ENCODE results near the gene PHGDH. TPM values are rescaled to one million over a fixed set of nuclear protein-coding genes. Genes with fewer than 3 reads are reported as not detected.

The PHGDH gene
- 10 to 100 TPM in 2 of 3 donors, 1 to 10 TPM in 1; 3.3 to 32.9 (median 13.2) TPM for total RNA-seq
- long read RNA-seq, donor 1, transcript PHGDH-208 (12 exons, 2,096 nt) = major isoform, 44 of 47 reads
- long read RNA-seq, donor 1, partial matches to known transcripts = 0 of 47 reads
- long read RNA-seq, donor 1, other reads (novel, unspliced or antisense) = 1 of 47 reads
- long read RNA-seq, donor 2, transcript PHGDH-208 (12 exons, 2,096 nt) = major isoform, 28 of 30 reads
- long read RNA-seq, donor 2, partial matches to known transcripts = 0 of 30 reads
- long read RNA-seq, donor 2, other reads (novel, unspliced or antisense) = 1 of 30 reads

DNA sequence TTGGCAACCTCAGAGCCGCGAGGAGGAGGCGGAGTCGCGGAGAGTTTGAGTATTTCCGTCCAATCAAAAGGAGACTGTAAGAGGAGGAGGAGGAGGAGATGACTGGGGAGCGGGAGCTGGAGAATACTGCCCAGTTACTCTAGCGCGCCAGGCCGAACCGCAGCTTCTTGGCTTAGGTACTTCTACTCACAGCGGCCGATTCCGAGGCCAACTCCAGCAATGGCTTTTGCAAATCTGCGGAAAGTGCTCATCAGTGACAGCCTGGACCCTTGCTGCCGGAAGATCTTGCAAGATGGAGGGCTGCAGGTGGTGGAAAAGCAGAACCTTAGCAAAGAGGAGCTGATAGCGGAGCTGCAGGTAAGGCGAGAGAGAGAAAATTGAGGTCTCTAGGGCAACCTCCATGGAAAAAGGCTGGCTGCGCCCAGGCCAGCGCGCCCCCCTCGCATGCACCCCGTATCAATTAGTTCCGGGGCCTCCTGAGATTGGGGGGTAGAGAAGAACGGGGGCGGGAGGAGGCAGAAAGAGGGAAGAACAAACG lies at the start of gene PHGDH:
Gene PHGDH (plus strand): TSS at position 131 of the 538 bp plus-strand sequence. CDS start 89 bp downstream, at position 220.
- TF ChIP-seq, protein P1, sequence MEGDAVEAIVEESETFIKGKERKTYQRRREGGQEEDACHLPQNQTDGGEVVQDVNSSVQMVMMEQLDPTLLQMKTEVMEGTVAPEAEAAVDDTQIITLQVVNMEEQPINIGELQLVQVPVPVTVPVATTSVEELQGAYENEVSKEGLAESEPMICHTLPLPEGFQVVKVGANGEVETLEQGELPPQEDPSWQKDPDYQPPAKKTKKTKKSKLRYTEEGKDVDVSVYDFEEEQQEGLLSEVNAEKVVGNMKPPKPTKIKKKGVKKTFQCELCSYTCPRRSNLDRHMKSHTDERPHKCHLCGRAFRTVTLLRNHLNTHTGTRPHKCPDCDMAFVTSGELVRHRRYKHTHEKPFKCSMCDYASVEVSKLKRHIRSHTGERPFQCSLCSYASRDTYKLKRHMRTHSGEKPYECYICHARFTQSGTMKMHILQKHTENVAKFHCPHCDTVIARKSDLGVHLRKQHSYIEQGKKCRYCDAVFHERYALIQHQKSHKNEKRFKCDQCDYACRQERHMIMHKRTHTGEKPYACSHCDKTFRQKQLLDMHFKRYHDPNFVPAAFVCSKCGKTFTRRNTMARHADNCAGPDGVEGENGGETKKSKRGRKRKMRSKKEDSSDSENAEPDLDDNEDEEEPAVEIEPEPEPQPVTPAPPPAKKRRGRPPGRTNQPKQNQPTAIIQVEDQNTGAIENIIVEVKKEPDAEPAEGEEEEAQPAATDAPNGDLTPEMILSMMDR (IDR thresholded peaks at IDR 0.05) = no peak
- H3K9me3 ChIP-seq = no peaks in the 10 kb centered on the region
- H3K4me3 ChIP-seq = peak within 1 kb of the TSS; percentile 6
- DNase-seq (peak; percentile 41 to 67 (median 45)), ATAC-seq (peak; percentile 91)
- H3K4me1 ChIP-seq (ENCODE audit: low read depth) = peaks cover 12% of the 10 kb centered on the region
- no peaks in the 10 kb centered on the region for H3K36me3 ChIP-seq (ENCODE audit: low read depth)
- intact Hi-C loops (cut with DNase I, micrococcal nuclease) = no loop called here

DNA sequence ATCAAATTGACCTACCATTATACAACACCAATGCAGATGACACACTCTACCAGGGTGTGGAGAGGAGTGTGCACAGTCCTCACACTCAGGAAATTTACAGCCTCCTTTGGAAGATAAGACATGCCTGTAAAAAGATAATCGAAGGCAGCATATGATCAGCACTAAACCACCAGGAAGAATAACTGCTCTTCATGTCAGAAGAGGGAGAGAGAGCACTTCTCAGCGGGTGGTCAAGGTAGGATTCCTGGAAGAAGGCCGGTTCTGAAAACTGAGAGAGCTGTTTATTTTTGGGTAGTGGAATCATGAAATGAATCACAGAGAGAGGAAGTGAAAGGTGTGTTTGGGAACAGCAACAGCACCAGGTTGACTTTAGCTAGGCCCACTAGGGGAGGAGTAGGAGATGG lies 49.7 kb upstream of the PHGDH start:
- ATAC-seq = peak; percentile 87

DNA sequence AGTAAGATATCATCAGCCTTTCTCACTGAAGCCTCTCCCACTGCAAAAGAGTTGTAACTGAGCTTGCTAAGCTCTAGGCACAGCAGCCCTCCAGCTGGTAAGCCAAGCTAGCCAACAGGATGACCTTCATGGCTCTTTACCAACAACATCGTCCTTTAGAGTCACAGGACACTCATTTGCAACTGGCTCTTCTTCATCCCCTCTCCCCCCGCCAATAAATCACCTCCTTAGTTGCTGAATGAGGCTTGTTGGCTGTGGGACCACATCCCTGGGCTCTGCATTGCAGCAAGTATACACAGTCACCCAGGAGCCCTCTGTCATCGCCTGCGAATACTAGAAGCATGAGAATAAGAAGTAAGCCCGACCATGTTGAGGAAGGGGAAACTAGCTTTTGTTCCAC lies 47.7 kb upstream of the PHGDH start:
- Histone ChIP-seq H3K9me3 (no peaks in the 10 kb centered on the region), H3K4me1 (ENCODE audit: low read depth) (peaks cover 40% of the 10 kb centered on the region), H3K36me3 (ENCODE audit: low read depth) (no peaks in the 10 kb centered on the region), H3K4me3 (no peak overlapping the region)
- ATAC-seq (no peak), DNase-seq (no peak)
- TF ChIP-seq, protein P1 (IDR thresholded peaks at IDR 0.05) = no peak
- intact Hi-C loops (cut with DNase I, micrococcal nuclease) = loop anchor here (5.0 kb wide), 2 partner anchors 47 to 52 kb away; no protein-coding TSS in a partner anchor

More for the DNA sequence above, 49.7 kb upstream of the PHGDH start:
- H3K4me1 ChIP-seq (ENCODE audit: low read depth) = peaks cover 40% of the 10 kb centered on the region
- H3K4me3 ChIP-seq = no peak overlapping the region
- TF ChIP-seq, protein P1 (IDR thresholded peaks at IDR 0.05) = no peak
- no peaks in the 10 kb centered on the region for H3K36me3 ChIP-seq (ENCODE audit: low read depth)
- intact Hi-C loops (cut with DNase I, micrococcal nuclease) = loop anchor here (5.0 kb wide), 2 partner anchors 45 to 50 kb away; no protein-coding TSS in a partner anchor
- H3K9me3 ChIP-seq = no peaks in the 10 kb centered on the region
- peak in 1 of 3 donors; percentile 48 for DNase-seq

DNA sequence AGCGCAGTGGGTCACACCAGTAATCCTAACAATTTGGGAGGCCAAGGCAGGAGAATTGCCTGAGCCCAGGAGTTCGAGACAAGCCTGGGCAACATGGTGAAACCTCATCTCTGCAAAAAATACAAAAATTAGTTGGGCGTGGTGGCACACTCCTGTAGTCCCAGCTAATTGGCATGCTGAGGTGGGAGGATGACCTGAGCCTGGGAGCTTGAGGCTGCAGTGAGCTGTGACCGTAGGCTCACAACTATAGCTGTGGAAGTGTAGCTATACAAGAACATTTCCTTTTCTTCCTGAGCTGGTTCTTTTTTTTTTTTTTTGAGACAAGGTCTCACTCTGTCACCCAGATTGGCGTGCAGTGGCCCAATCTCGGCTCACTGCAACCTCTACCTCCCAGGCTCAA lies 44.6 kb upstream of the PHGDH start:
- DNase-seq (no peak), ATAC-seq (no peak)
- TF ChIP-seq, protein P1 (IDR thresholded peaks at IDR 0.05) = no peak
- Histone ChIP-seq H3K4me1 (ENCODE audit: low read depth) (peaks cover 12% of the 10 kb centered on the region), H3K36me3 (ENCODE audit: low read depth) (no peaks in the 10 kb centered on the region), H3K9me3 (no peaks in the 10 kb centered on the region), H3K4me3 (no peak overlapping the region)
- intact Hi-C loops (cut with DNase I, micrococcal nuclease) = no loop called here

DNA sequence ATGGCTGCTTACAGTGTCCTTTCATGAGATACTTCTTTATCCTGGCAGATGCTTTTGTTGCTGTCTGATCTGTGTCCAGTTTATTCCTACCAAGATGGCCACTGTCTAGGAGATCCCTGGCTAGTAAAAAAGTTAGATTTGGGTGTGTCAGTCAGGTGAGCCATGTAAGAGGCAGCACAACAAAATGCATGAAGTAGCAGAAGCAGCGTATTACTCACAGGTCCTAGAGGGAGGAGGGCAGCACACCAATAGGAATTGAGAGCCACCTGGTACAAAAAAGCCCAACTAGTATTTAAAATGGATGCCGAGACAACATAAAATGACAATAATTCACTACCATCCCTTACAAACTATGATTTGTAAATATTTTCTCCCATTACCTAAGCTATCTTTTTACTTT lies 40.8 kb upstream of the PHGDH start:
- intact Hi-C loops (cut with DNase I, micrococcal nuclease) = no loop called here
- H3K4me3 ChIP-seq = no peak overlapping the region
- DNase-seq (no peak), ATAC-seq (no peak)
- H3K9me3 ChIP-seq = no peaks in the 10 kb centered on the region
- H3K4me1 ChIP-seq (ENCODE audit: low read depth) = no peaks in the 10 kb centered on the region
- TF ChIP-seq, protein P1 (IDR thresholded peaks at IDR 0.05) = no peak
- H3K36me3 ChIP-seq (ENCODE audit: low read depth) = no peaks in the 10 kb centered on the region

Data from mucosa of descending colon (tissue), 3 donors.